Breast epithelium (tissue), 3 donors: Measurements from ENCODE around the gene FRY.

Experiments used
- CTCF ChIP-seq, 3 donors: fragments of 450-650 bp; IDR thresholded peaks; one replicate each; pipeline ENCODE4 v1.5.1; 2016 to 2017; ENCODE audit warnings: antibody characterized with exemption in 3 of 3, mild to moderate bottlenecking in 3 of 3, moderate library complexity in 3 of 3
- POLR2A ChIP-seq: fragments of 450-650 bp; IDR thresholded peaks from one replicate; pipeline ENCODE4 v1.6.1; 2016; ENCODE audit warnings: antibody characterized with exemption, mild to moderate bottlenecking, moderate library complexity

GRCh38 chr13:32001769-32002168 lies 29.8 kb upstream of the FRY start:
- no peak for TF ChIP-seq POLR2A
- TF ChIP-seq CTCF (IDR thresholded peaks at IDR 0.05) = no peak
